HFF-Myc (cell line): ENCODE data around the gene C11orf58.

ENCODE experiments used
- DNase-seq: peaks from one replicate; pipeline ENCODE4 v3.0.0-alpha.2; 2011; ENCODE audit warnings: low read depth; ENCODE audit errors: extremely low read depth
- H3K4me3 ChIP-seq: replicated peaks from 2 replicates; pipeline ENCODE4 v1.5.1; 2011; ENCODE audit warnings: low read depth, mild to moderate bottlenecking, control low read depth, low read length
- CTCF ChIP-seq: IDR thresholded peaks from 2 replicates; pipeline ENCODE4 v1.5.1; 2012; ENCODE audit warnings: mild to moderate bottlenecking, low read depth, low read length, control low read depth; ENCODE audit errors: missing control alignments

Gene C11orf58

GRCh38 chr11:16772141-16772512, 33.7 kb downstream of the C11orf58 start:
- TF ChIP-seq CTCF = no peak
- DNase-seq = no peak
- no peak overlapping the region for H3K4me3 ChIP-seq

GRCh38 chr11:16773981-16774935, 35.8 kb downstream of the C11orf58 start:
- DNase-seq = no peak
- H3K4me3 ChIP-seq = no peak overlapping the region
- TF ChIP-seq CTCF = no peak

- H3K4me3 ChIP-seq = no peak overlapping the region
- no peak for DNase-seq
- TF ChIP-seq CTCF = no peak
These were observed 36.6 kb downstream of the C11orf58 start for GRCh38 chr11:16774936-16775613.

GRCh38 chr11:16775614-16776283, 37.3 kb downstream of the C11orf58 start:
- no peak for TF ChIP-seq CTCF
- no peak for DNase-seq
- H3K4me3 ChIP-seq = no peak overlapping the region

- TF ChIP-seq CTCF = no peak
- H3K4me3 ChIP-seq = no peak overlapping the region
- no peak for DNase-seq
These were observed 38.5 kb downstream of the C11orf58 start for GRCh38 chr11:16776711-16777612.

GRCh38 chr11:16777613-16777975, 39.1 kb downstream of the C11orf58 start:
- no peak for DNase-seq
- no peak overlapping the region for H3K4me3 ChIP-seq

More at GRCh38 chr11:16777613-16777975, 39.1 kb downstream of the C11orf58 start:
- no peak for TF ChIP-seq CTCF
